Hepatocyte (in vitro differentiated cells): ENCODE data around the gene CFAP298. TPM values are rescaled to one million over a fixed set of nuclear protein-coding genes. Genes with fewer than 3 reads are reported as not detected.

Source experiments
- DNase-seq: peaks from one replicate; pipeline ENCODE4 v3.0.0-alpha.2; 2016; ENCODE audit warnings: low spot score
- H2AFZ ChIP-seq: fragments of 200-600 bp; sonication (generic); 2 replicates; pipeline ENCODE4 v1.6.0; 2016; ENCODE audit warnings: antibody characterized with exemption, mild to moderate bottlenecking
- H3K27ac ChIP-seq: fragments of 200-600 bp; sonication (generic); 2 replicates; pipeline ENCODE4 v1.5.1; 2016; ENCODE audit warnings: mild to moderate bottlenecking
- H3K27me3 ChIP-seq: fragments of 200-600 bp; sonication (generic); 2 replicates; pipeline ENCODE4 v1.6.1; 2016
- H3K36me3 ChIP-seq: fragments of 200-600 bp; sonication (generic); replicated peaks from 2 replicates; pipeline ENCODE4 v1.5.1; 2016; ENCODE audit warnings: low read depth; ENCODE audit not compliant: insufficient read depth
- H3K4me1 ChIP-seq: fragments of 200-600 bp; sonication (generic); 2 replicates; pipeline ENCODE4 v1.5.1; 2016; ENCODE audit warnings: mild to moderate bottlenecking, moderate library complexity; ENCODE audit not compliant: insufficient read depth
- H3K4me2 ChIP-seq: fragments of 200-600 bp; sonication (generic); 2 replicates; pipeline ENCODE4 v1.6.0; 2016
- H3K4me3 ChIP-seq: fragments of 200-600 bp; sonication (generic); 2 replicates; pipeline ENCODE4 v1.5.1; 2016; ENCODE audit warnings: mild to moderate bottlenecking
- H3K79me2 ChIP-seq: fragments of 200-600 bp; sonication (generic); 2 replicates; pipeline ENCODE4 v1.6.0; 2017; ENCODE audit warnings: mild to moderate bottlenecking
- H3K9me2 ChIP-seq: fragments of 200-600 bp; sonication (generic); replicated peaks from 2 replicates; pipeline ENCODE4 v1.6.0; 2017; ENCODE audit warnings: mild to moderate bottlenecking; ENCODE audit not compliant: insufficient read depth
- H3K9me3 ChIP-seq: fragments of 200-600 bp; sonication (generic); 2 replicates; pipeline ENCODE4 v1.5.1; 2016; ENCODE audit warnings: low read depth, mild to moderate bottlenecking
- H4K20me1 ChIP-seq: fragments of 200-600 bp; sonication (generic); 2 replicates; pipeline ENCODE4 v1.6.0; 2016; ENCODE audit warnings: mild to moderate bottlenecking; ENCODE audit not compliant: insufficient read depth, poor library complexity, severe bottlenecking
- EZH2 ChIP-seq: fragments of 200-600 bp; sonication (generic); IDR thresholded peaks from 2 replicates; pipeline ENCODE4 v1.6.1; 2016; ENCODE audit warnings: antibody characterized with exemption, mild to moderate bottlenecking, borderline replicate concordance
- EZH2phosphoT487 ChIP-seq: fragments of 200-600 bp; sonication (generic); IDR thresholded peaks from one replicate; pipeline ENCODE4 v1.6.1; 2018; ENCODE audit warnings: antibody characterized with exemption, mild to moderate bottlenecking, low read depth, moderate library complexity; ENCODE audit not compliant: unreplicated experiment, severe bottlenecking
- WGBS: methylation state at CpG from one replicate; pipeline ENCODE4 v1.1.6; 2016; ENCODE audit warnings: low lambda C conversion rate; ENCODE audit errors: missing lambda C conversion rate; 5-methylcytosine and 5-hydroxymethylcytosine counted together
- polyA plus RNA-seq: library from polyadenylated mRNA; unstranded; fragments of >200 nt; fragmentation: Nextera tagmentation; extraction: Ambion mirVana; gene quantifications from 2 replicates; pipeline ENCODE4 v1.2.1, GENCODE V29; 2016
- total RNA-seq: library from RNA; depleted of rRNA; stranded (reverse); fragments of >200 nt; gene quantifications from 2 replicates; pipeline ENCODE4 v1.2.3, GENCODE V29; 2014
- TF ChIP-seq, protein P1 (sequence below): fragments of 200-600 bp; sonication (generic); IDR thresholded peaks from 2 replicates; pipeline ENCODE4 v1.5.1; 2016; ENCODE audit warnings: antibody characterized with exemption, mild to moderate bottlenecking; ENCODE audit not compliant: poor library complexity

Gene CFAP298
- total and polyA plus RNA-seq, 2 experiments from 2014 or later, result 32.6 to 61.8 TPM

DNA sequence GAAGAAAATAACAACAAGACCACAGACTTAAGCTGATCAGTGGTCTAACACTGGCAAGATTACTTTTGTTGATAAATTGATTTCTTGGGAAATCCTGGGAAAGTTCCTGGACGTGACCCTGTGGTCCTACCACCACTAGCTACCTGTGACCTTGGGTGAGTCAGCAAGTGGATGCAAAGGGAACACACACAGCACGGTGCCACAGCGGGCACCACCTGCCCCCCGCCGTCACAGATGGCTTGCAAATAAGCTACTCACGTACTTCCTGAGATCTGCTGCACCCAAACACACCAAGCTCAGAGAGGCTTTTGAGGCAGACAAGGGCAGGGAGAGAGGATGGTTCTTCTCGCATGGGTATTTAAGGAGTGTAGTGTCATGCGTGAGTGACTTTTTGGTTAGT lies 12.7 kb downstream of the CFAP298 start:
- H3K36me3 ChIP-seq, result no peaks in the 10 kb centered on the region
- no peak overlapping the region for H3K4me2 ChIP-seq

DNA sequence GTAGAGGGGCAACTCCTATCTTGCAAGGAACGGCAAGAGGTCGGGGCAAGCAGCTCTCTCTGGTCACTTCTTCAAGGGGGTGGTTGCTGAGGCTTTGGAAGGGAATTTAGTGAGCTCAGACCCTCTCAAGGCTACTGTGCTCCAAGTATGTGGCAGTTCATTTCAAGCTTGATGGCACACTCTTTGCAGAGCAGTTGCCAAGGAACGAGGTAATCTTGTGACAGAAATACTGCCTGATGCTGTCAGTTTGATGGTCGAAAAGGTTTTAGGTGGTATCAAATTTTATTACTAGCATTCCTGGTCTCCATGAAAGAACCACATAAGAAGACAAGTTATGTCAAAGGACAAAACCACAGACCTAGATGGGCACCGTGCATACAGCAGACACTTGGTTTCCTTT lies 13.1 kb downstream of the CFAP298 start:
- TF ChIP-seq EZH2phosphoT487 (no peak), EZH2 (no peak)
- TF ChIP-seq, protein P1, sequence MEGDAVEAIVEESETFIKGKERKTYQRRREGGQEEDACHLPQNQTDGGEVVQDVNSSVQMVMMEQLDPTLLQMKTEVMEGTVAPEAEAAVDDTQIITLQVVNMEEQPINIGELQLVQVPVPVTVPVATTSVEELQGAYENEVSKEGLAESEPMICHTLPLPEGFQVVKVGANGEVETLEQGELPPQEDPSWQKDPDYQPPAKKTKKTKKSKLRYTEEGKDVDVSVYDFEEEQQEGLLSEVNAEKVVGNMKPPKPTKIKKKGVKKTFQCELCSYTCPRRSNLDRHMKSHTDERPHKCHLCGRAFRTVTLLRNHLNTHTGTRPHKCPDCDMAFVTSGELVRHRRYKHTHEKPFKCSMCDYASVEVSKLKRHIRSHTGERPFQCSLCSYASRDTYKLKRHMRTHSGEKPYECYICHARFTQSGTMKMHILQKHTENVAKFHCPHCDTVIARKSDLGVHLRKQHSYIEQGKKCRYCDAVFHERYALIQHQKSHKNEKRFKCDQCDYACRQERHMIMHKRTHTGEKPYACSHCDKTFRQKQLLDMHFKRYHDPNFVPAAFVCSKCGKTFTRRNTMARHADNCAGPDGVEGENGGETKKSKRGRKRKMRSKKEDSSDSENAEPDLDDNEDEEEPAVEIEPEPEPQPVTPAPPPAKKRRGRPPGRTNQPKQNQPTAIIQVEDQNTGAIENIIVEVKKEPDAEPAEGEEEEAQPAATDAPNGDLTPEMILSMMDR, result no peak
- Histone ChIP-seq H3K79me2 (no peaks in the 10 kb centered on the region), H3K4me1 (no peaks in the 10 kb centered on the region), H3K9me3 (no peaks in the 10 kb centered on the region), H3K27ac (no peak overlapping the region), H3K4me3 (no peak overlapping the region), H3K36me3 (no peaks in the 10 kb centered on the region), H3K27me3 (no peaks in the 10 kb centered on the region), H4K20me1 (no peaks in the 10 kb centered on the region), H3K9me2 (no peaks in the 10 kb centered on the region), H3K4me2 (no peak overlapping the region), H2AFZ (no peak overlapping the region)
- no peak for DNase-seq
- WGBS, result 82% methylated on average over 5 of the region's 5 CpGs

More for the DNA sequence above, 12.7 kb downstream of the CFAP298 start:
- DNase-seq, result no peak
- no peaks in the 10 kb centered on the region for H3K9me2 ChIP-seq
- H3K27me3 ChIP-seq, result no peaks in the 10 kb centered on the region
- no peaks in the 10 kb centered on the region for H3K9me3 ChIP-seq
- H4K20me1 ChIP-seq, result no peaks in the 10 kb centered on the region
- H3K4me1 ChIP-seq, result no peaks in the 10 kb centered on the region
- WGBS, result 80% methylated on average over 8 of the region's 8 CpGs
- no peaks in the 10 kb centered on the region for H3K79me2 ChIP-seq
- TF ChIP-seq EZH2 (no peak), EZH2phosphoT487 (no peak)
- TF ChIP-seq, protein P1, result no peak
- H3K4me3 ChIP-seq, result no peak overlapping the region
- no peak overlapping the region for H2AFZ ChIP-seq
- H3K27ac ChIP-seq, result no peak overlapping the region

DNA sequence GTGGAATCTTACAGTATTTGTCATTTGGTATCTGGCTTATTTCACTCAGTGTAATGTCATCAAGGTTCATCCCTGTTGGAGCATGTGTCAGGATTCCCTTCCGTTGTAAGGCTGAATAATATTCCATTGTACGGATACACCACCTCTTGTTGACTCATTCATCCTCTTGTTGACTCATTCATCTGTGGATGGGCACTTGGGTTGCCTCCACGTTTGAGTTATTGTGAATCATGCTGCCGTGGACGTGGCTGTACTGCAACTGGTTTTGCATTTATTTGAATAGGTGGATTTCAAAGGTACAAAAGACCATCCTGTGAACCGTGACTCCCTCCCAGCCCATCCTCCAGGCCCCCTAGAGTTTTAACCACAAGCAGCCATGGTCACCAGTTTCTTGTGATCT lies 15.0 kb downstream of the CFAP298 start:
- WGBS, result 78% methylated on average over 6 of the region's 6 CpGs

More for the DNA sequence above, 15.0 kb downstream of the CFAP298 start:
- peaks cover 11% of the 10 kb centered on the region for H3K4me1 ChIP-seq
- H3K36me3 ChIP-seq, result no peaks in the 10 kb centered on the region
- no peaks in the 10 kb centered on the region for H3K9me2 ChIP-seq
- TF ChIP-seq EZH2 (no peak), EZH2phosphoT487 (no peak)
- TF ChIP-seq, protein P1, result no peak
- H4K20me1 ChIP-seq, result no peaks in the 10 kb centered on the region
- no peak overlapping the region for H3K4me2 ChIP-seq
- no peak for DNase-seq
- no peak overlapping the region for H3K4me3 ChIP-seq
- H3K79me2 ChIP-seq, result no peaks in the 10 kb centered on the region
- no peak overlapping the region for H2AFZ ChIP-seq
- no peak overlapping the region for H3K27ac ChIP-seq
- no peaks in the 10 kb centered on the region for H3K27me3 ChIP-seq
- H3K9me3 ChIP-seq, result no peaks in the 10 kb centered on the region
